T-helper 1 cell (primary cell): ENCODE data around the gene SCNN1A.

Experiments used
- DNase-seq, 5 donors: peaks; one replicate each; pipeline ENCODE4 v3.0.0-alpha.2; 2012 to 2020

SCNN1A gene

GRCh38 chr12:6315704-6316597, 59.4 kb downstream of the SCNN1A start:
- DNase-seq, result no peak

- no peak for DNase-seq
Measured at GRCh38 chr12:6315184-6315583, 60.2 kb downstream of the SCNN1A start.

GRCh38 chr12:6314776-6315175, 60.6 kb downstream of the SCNN1A start:
- DNase-seq, result no peak

DNA sequence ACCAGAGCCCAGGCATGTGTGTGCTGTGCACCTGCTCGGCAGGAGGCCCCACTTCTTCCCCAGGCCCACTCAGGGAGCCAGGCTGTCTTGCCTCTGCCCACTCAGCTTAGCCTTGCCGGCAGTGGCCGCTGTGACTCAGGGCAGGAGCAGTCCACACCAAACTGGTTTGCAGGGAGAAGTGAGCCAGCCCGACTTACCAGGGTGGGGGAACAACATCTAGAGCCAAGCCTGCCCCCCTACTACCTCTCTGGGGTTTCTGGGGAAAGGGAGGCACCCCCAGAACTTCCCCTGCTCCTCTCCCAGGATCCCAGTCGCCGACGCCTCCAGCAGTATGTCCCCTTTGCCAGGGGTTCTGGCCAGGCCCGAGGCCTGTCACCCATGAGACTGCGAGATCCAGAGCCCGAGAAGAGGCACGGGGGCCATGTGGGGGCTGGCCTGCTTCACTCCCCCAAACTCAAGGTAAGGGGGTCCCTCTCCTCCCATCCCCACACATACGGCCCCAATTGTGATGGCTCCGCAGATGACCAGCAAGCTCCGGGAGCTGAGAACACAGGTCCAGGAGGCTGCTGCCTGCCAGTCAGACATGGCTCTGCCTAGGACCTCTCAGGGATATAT, 61.9 kb downstream of the SCNN1A start:
- no peak for DNase-seq

DNA sequence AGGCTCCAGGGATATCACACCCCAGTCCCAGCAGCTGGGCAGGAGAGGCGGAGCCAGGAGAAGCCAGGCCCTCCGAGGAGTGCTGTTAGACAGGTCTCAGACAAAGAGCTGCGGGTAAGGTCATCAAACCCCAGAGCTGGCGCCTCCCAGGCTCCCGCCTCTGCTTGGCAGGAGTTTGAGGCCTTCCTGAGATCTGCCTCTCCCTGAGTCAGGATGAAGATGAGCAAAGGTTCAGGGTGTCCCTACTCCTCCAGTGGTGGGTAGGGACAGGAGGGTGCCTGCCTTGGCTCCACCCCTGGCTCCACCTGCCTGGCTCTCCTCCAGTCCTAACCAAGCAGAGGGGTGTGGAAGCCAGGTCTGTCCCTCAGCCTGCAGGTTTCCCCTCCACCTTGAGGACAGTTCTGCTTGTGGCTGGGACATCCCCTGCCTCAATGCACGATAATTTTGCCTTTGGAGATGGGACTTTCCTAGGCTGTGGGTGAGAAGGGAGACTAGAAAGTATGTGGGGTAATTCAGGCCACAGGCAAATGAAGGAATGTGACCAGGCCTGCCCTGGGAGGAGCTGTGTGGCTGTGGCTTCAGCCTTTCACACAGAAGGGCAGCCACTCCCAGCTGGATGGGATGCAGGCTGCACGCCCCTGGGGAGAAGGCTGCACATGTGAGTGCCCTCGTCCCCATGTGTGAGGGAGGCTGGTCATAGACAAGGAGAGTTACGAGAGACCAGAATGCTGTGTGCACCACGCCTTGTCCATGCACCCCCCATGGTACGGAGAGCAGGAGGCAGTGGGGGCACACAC, 62.6 kb downstream of the SCNN1A start:
- DNase-seq, result no peak

DNA sequence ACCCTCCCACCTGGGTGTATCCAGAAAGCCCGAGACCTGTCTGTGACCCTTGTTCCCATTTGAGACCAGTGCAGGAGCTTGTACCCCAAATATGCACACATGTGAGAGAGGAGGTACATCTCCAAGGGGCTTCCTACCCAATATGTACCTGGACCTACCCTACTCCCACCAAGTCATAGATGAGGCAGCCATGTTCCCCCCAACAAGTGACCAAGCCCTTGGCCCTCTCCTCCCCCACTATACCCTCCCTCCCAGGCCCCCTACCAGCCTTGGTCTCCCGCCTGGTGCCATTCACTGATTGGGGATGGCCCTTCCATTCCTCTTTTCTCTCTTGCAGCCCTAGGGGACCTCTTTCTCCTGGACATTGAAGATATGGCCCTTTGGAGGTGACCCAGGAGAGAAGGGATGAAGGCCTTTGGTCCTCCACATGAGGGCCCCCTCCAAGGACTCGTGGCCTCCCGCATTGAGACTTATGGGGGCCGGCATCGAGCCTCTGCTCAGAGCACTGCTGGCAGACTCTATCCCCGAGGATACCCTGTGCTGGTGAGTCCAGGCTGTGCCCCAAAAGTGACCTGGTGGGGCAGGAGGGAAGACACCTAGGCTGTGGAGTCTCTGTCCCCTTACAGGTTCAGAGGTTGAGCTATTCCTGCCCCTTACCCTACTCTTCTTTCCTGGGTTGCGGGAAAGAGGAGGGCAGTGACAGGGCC, 63.4 kb downstream of the SCNN1A start:
- no peak for DNase-seq

- DNase-seq, result no peak
Measured at GRCh38 chr12:6310771-6311610, 64.4 kb downstream of the SCNN1A start.

DNA sequence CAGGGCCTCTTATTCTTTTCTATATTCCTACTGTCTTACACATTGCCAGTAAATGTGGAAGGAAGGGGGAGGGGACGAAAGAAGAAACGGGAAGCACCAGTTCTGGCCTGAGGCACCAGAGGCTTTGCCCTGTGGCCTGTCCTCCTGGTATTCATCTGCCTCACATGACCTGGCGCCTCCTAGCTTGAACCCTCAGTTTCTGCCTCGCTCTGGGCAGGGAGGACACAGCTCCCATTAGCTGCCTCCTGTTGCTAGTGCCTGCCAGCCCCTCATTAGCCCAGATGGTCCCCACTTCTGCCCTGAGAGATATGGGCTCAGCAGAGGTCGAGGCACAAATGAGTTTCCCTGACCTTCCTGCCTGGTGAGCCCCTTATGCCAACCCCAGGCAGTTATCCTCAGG, 67.8 kb downstream of the SCNN1A start:
- DNase-seq, result no peak

DNA sequence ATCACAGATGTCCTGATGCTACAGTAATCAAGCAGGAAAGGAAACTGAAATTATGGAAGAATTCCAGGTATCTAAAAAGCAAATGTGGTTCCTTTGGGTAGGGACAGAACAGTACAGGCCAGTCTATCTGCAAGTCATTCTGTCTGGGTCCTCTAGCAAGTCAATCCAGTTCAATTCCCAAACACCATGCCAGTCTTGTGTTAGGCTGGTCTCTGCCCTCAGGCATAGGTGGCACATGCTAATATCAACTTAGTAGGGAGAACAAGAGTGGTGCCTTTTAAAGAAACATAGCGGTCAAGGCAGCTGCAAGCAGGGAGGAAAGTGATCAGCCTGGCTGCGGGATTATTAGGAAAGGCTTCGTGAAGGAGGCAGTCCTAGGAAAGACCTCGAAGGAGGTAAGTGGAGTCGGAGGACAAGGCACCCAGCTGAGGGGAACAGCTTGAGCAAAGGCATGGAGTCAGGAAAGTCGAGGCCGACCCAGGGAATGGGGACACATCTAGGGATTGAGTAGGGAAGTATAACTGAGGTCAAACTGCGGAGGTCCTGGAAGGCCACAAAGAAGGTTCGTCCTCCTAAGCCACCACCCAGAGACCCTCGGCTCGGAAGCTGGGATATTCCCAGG, 68.7 kb downstream of the SCNN1A start:
- DNase-seq, result no peak

GRCh38 chr12:6306151-6306550, 69.2 kb downstream of the SCNN1A start:
- no peak for DNase-seq

DNA sequence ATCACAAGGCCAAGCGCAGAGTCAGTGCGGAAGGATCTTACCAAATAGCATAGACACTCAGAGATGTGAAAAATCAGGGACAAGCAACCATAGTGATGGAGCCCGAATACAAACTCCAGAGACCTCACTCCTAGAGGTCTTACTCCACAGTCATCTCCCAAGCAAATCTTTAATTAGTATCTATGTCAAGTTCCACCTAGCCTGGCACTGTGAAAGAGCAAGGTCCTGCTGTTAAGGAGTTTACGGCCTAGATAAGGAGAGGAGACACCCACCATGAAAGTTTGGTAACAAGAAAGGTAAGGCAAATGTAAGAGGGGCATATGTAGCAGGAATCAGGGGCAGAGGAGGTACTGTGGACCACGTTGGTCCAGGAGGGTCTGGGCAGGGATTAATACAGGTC, 72.3 kb downstream of the SCNN1A start:
- no peak for DNase-seq

GRCh38 chr12:6302621-6303020, 72.7 kb downstream of the SCNN1A start:
- no peak for DNase-seq

DNA sequence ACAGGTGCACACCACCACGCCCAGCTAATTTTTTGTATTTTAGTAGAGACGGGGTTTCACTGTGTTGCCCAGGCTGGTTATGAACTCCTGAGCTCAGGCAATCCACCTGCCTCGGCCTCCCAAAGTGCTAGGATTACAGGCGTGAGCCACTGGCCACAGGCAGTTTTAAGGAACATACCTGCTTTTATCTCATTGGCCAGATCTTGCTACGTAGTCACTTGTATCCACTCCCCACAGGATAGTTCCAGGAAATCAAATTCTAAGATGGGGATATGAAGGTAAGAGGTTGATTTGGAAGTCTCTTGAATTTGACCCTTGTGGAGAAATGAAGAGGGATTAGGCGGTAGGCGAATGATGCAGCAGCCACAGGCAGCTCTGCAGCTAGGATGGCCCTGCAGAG, 73.6 kb downstream of the SCNN1A start:
- DNase-seq, result no peak

- DNase-seq, result no peak
Measured at GRCh38 chr12:6297170-6297569, 78.2 kb downstream of the SCNN1A start.
